GM18909 (cell line): ENCODE measurements around the gene COG3.

ENCODE experiments used
- ATAC-seq: cut with Tn5 transposase; IDR thresholded peaks from one replicate; pipeline ENCODE4 v1.9.1; 2021; ENCODE audit warnings: mild to moderate bottlenecking; ENCODE audit not compliant: unreplicated experiment, poor library complexity

The COG3 gene

GRCh38 chr13:45540864-45541263 lies 76.1 kb downstream of the COG3 start:
- no peak for ATAC-seq

- no peak for ATAC-seq
Observed at GRCh38 chr13:45541806-45542205, 77.1 kb downstream of the COG3 start.

GRCh38 chr13:45542391-45542790 lies 77.7 kb downstream of the COG3 start:
- ATAC-seq = no peak

- ATAC-seq = no peak
Observed at GRCh38 chr13:45542878-45543277, 78.1 kb downstream of the COG3 start.

- ATAC-seq = no peak
Observed at GRCh38 chr13:45544520-45544919, 79.8 kb downstream of the COG3 start.

GRCh38 chr13:45545686-45546409 lies 81.1 kb downstream of the COG3 start:
- ATAC-seq = no peak

- no peak for ATAC-seq
Observed at GRCh38 chr13:45546410-45546765, 81.6 kb downstream of the COG3 start.

GRCh38 chr13:45548281-45548680 lies 83.5 kb downstream of the COG3 start:
- no peak for ATAC-seq

- ATAC-seq = no peak
Observed at GRCh38 chr13:45554604-45555109, 89.9 kb downstream of the COG3 start.

- ATAC-seq = no peak
Observed at GRCh38 chr13:45564133-45564776, 99.5 kb downstream of the COG3 start.

GRCh38 chr13:45565331-45565730 lies 100.6 kb downstream of the COG3 start:
- no peak for ATAC-seq

- ATAC-seq = no peak
Observed at GRCh38 chr13:45575146-45575829, 110.5 kb downstream of the COG3 start.

- ATAC-seq = no peak
Observed at GRCh38 chr13:45575830-45576180, 111.1 kb downstream of the COG3 start.

- no peak for ATAC-seq
Observed at GRCh38 chr13:45576466-45576865, 111.7 kb downstream of the COG3 start.

- ATAC-seq = no peak
Observed at GRCh38 chr13:45582408-45583076, 117.8 kb downstream of the COG3 start.

- no peak for ATAC-seq
Observed at GRCh38 chr13:45584816-45585215, 120.1 kb downstream of the COG3 start.
